Gastrocnemius medialis (tissue), 4 donors: ENCODE results near the gene ASMTL.

Experiments
- CTCF ChIP-seq, 5 experiments: fragments of 450-650 bp in 3 of 5; fragments of 200-600 bp in 2 of 5; sonication (generic) in 2 of 5; IDR thresholded peaks in 4 of 5; conservative IDR thresholded peaks in 1 of 5; 1 replicate in 4 of 5; 2 replicates in 1 of 5; pipeline ENCODE4 v1.5.1; 2016 to 2019; ENCODE audit warnings: antibody characterized with exemption in 5 of 5, mild to moderate bottlenecking in 3 of 5, moderate library complexity in 3 of 5
- POLR2A ChIP-seq, 2 donors: fragments of 450-650 bp; IDR thresholded peaks; one replicate each; pipeline ENCODE4 v1.6.1; 2017; ENCODE audit warnings: antibody characterized with exemption in 2 of 2, mild to moderate bottlenecking in 2 of 2, moderate library complexity in 2 of 2

GRCh38 chrX:1394731-1395501 is 57.8 kb downstream of the ASMTL start:
- no peak for TF ChIP-seq CTCF (IDR thresholded peaks at IDR 0.05 in 4 of 5, conservative IDR thresholded peaks at IDR 0.05 in 1 of 5)
- TF ChIP-seq POLR2A (IDR thresholded peaks at IDR 0.05) = no peak
